GM23248 (cell line): ENCODE data around the gene GSG1L2.

ENCODE experiments used
- EZH2 ChIP-seq: fragments of 200-600 bp; sonication (generic); IDR thresholded peaks from 2 replicates; pipeline ENCODE4 v1.6.1; 2018; ENCODE audit warnings: antibody characterized with exemption, mild to moderate bottlenecking; ENCODE audit not compliant: insufficient read depth, poor library complexity, severe bottlenecking
- EZH2phosphoT487 ChIP-seq: fragments of 200-600 bp; sonication (generic); IDR thresholded peaks from 2 replicates; pipeline ENCODE4 v1.6.1; 2018; ENCODE audit warnings: antibody characterized with exemption, moderate library complexity, mild to moderate bottlenecking, low read depth; ENCODE audit not compliant: insufficient read depth

DNA sequence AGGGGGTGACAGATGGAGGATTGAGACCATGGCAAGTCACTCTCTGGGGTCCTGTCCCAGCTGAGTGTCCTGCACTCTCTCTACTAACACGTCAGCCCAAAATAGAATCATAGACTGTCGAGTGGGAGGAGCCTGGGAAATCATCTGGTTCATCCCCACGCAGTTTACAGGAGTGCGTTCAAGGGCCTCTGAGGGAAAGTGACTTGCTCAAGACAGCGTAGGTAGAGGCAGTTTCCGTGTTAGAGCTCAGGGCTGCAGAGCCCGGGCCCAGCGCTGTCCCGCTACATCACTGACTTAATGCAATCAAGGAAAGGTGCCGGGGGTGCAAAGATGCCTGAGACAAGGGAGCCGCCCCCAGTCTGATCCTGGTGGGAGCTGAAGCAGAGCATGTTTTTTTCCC, 10.3 kb downstream of the GSG1L2 start:
- TF ChIP-seq EZH2 = no peak
- no peak for TF ChIP-seq EZH2phosphoT487
